Liver (tissue), 9 donors: ENCODE measurements around the gene RAD51. TPM values are rescaled to one million over a fixed set of nuclear protein-coding genes. Genes with fewer than 3 reads are reported as not detected.

Experiments
- DNase-seq: peaks from one replicate; pipeline ENCODE4 v3.0.0-alpha.2; 2017; ENCODE audit warnings: low spot score
- H3K27ac ChIP-seq, 2 donors: one replicate each; pipeline ENCODE4 v1.7.0; 2013; ENCODE audit warnings: inconsistent platforms in 2 of 2, low read length in 2 of 2, control low read depth in 1 of 2, low read depth in 1 of 2, mild to moderate bottlenecking in 1 of 2
- H3K27me3 ChIP-seq, 4 donors: one replicate each; pipeline versions ENCODE4 v1.6.1 to v1.7.0; 2013; ENCODE audit warnings: low read length in 3 of 4, inconsistent platforms in 1 of 4, mild to moderate bottlenecking in 1 of 4, moderate library complexity in 1 of 4; ENCODE audit not compliant: control insufficient read depth in 4 of 4, insufficient read depth in 4 of 4
- H3K36me3 ChIP-seq, 4 donors: one replicate each; pipeline versions ENCODE4 v1.6.1 to v1.7.0; 2013; ENCODE audit warnings: low read length in 3 of 4, mild to moderate bottlenecking in 3 of 4, low read depth in 1 of 4, moderate library complexity in 1 of 4; ENCODE audit not compliant: control insufficient read depth in 4 of 4, insufficient read depth in 3 of 4
- H3K4me1 ChIP-seq, 4 donors: one replicate each; pipeline versions ENCODE4 v1.6.1 to v1.7.0; 2013; ENCODE audit warnings: low read length in 3 of 4, mild to moderate bottlenecking in 3 of 4, moderate library complexity in 1 of 4; ENCODE audit not compliant: control insufficient read depth in 4 of 4, insufficient read depth in 4 of 4
- H3K4me3 ChIP-seq, 3 donors: one replicate each; pipeline versions ENCODE4 v1.6.1 to v1.7.0; 2013; ENCODE audit warnings: low read length in 3 of 3, control low read depth in 1 of 3, low read depth in 1 of 3, mild to moderate bottlenecking in 1 of 3
- H3K9ac ChIP-seq, 2 donors: one replicate each; pipeline ENCODE4 v1.7.0; 2013; ENCODE audit warnings: low read length in 2 of 2, mild to moderate bottlenecking in 2 of 2, moderate library complexity in 2 of 2, control low read depth in 1 of 2, low read depth in 1 of 2
- H3K9me3 ChIP-seq, 4 donors: one replicate each; pipeline versions ENCODE4 v1.6.1 to v1.7.0; 2013; ENCODE audit warnings: low read length in 3 of 4; ENCODE audit not compliant: control insufficient read depth in 4 of 4
- EGR1 ChIP-seq, 2 donors: IDR thresholded peaks; 2 replicates each; pipeline ENCODE4 v1.6.1; 2016 to 2018; ENCODE audit warnings: antibody characterized with exemption in 2 of 2, low read depth in 2 of 2
- FOXA1 ChIP-seq: IDR thresholded peaks from 2 replicates; pipeline ENCODE4 v1.6.1; 2016; ENCODE audit warnings: antibody characterized with exemption
- HNF4A ChIP-seq, 2 donors: conservative IDR thresholded peaks; 2 replicates each; pipeline ENCODE4 v1.6.1; 2016; ENCODE audit warnings: antibody characterized with exemption in 2 of 2, mild to moderate bottlenecking in 2 of 2
- HNF4G ChIP-seq: IDR thresholded peaks from 2 replicates; pipeline ENCODE4 v1.6.1; 2016; ENCODE audit warnings: antibody characterized with exemption
- JUND ChIP-seq, 2 donors: IDR thresholded peaks; 2 replicates each; pipeline ENCODE4 v1.6.1; 2016; ENCODE audit warnings: antibody characterized with exemption in 2 of 2
- MAX ChIP-seq: IDR thresholded peaks from 2 replicates; pipeline ENCODE4 v1.6.1; 2016; ENCODE audit warnings: antibody characterized with exemption
- REST ChIP-seq: IDR thresholded peaks from 2 replicates; pipeline ENCODE4 v1.6.1; 2016; ENCODE audit warnings: antibody characterized with exemption, mild to moderate bottlenecking
- SP1 ChIP-seq: IDR thresholded peaks from 2 replicates; pipeline ENCODE4 v1.6.1; 2018; ENCODE audit warnings: antibody characterized with exemption, mild to moderate bottlenecking
- YY1 ChIP-seq: IDR thresholded peaks from 2 replicates; pipeline ENCODE4 v1.6.1; 2016; ENCODE audit warnings: antibody characterized with exemption, mild to moderate bottlenecking
- ZBTB33 ChIP-seq: IDR thresholded peaks from 2 replicates; pipeline ENCODE4 v1.6.1; 2016; ENCODE audit warnings: antibody characterized with exemption
- WGBS: extraction: QIAGEN DNeasy Blood & Tissue Kit; methylation state at CpG from one replicate; pipeline ENCODE4 v1.1.7; 2013; 5-methylcytosine and 5-hydroxymethylcytosine counted together
- polyA plus RNA-seq, 2 donors: library from polyadenylated mRNA; stranded (reverse) in 1 of 2; unstranded in 1 of 2; fragments of 200-250 nt in 1 of 2; fragments of >200 nt in 1 of 2; fragmentation: Nextera tagmentation in 1 of 2; extraction: Ambion mirVana in 1 of 2; gene quantifications; one replicate each; pipeline versions ENCODE4 v1.2.1 to v1.2.3, GENCODE V29; 2013 to 2015
- total RNA-seq, 2 donors: library from RNA; depleted of rRNA; stranded (reverse); fragments of >200 nt; gene quantifications; one replicate each; pipeline ENCODE4 v1.2.3, GENCODE V29; 2014
- TF ChIP-seq, protein P1 (sequence below): IDR thresholded peaks from 2 replicates; pipeline ENCODE4 v1.6.1; 2016; ENCODE audit warnings: antibody characterized with exemption
- donor health status: healthy.
- donor health status: healthy.
- donor health status: healthy.
- donor health status: healthy.
- donor health status: healthy.

The RAD51 gene
- total and polyA plus RNA-seq, 4 donors = 0.25 to 11.3 (median 0.69) TPM

DNA sequence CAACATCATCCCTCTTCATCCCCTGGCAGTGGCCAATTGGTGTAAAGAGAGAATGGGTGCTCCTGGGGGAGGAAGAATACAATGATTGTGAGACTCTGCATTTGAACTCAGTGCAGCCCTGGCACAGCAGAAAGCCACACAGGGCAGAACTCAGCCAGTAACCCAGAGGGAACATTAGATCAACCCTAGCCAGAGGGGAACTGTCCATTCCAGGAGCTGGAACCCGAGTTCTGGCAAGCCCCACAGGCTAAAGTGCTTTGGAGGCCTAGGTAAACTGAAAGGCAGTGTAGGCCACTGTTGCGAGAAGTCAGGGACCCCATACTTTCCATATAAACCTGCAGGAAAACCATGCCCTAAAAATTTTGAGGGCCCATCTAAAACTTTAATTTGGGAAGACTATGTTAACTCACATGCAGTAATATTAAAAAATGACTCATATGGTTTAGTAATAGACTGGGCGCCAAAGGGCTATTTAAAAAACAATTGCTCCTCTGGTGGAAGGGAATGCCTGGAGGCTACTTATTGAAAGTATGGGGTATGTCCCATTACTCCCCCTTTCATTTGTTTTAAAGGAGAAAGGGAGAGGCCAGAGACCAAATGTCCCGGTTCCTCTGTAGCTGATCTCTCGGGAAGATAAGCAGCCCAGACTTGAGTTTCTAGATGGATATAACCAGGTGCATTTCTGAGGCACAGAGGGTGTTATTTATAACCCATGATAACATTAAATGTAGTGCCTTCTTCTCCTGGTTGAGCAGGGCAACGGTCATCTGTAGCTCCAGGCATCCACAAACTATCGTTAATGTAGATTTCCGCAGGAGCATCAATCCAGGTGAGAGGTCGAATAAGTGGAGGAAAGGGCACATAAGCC, 5.8 kb upstream of the RAD51 start:
- 92% methylated on average over 9 of the region's 9 CpGs for WGBS

DNA sequence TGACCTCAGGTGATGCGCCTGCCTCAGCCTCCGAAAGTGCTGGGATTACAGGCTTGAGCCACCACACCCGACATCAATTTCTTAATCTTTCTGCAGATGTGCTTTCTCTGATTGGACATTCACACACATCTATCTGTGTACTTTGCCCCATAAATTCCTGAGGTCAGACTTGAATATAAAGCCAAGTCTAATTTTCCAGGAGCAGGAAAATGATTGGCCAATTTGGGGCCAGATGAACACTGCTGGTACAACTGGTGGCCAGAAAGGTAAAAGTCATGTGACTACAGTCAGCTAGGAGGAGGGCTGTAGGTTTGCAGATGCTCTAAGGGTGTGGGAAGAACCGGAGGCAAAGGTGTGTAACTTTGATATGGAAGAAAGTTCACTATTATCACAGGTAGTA, 3.2 kb upstream of the RAD51 start:
- H3K4me1 ChIP-seq = peaks cover 8 to 18% (median 14%) of the 10 kb centered on the region in 4 donors
- H3K9ac ChIP-seq = no peak overlapping the region
- H3K27ac ChIP-seq = no peak overlapping the region
- 76% methylated on average over 4 of the region's 4 CpGs for WGBS
- H3K36me3 ChIP-seq = peaks cover 0 to 6% (median 2%) of the 10 kb centered on the region in 4 donors
- no peaks in the 10 kb centered on the region for H3K9me3 ChIP-seq
- TF ChIP-seq FOXA1 = no peak
- TF ChIP-seq REST = no peak
- TF ChIP-seq EGR1 (IDR thresholded peaks at IDR 0.05; ENCODE audit: low read depth in 2 of 2) = no peak
- peak in 1 of 2 donors; percentile 38 for TF ChIP-seq HNF4A (conservative IDR thresholded peaks at IDR 0.05)
- no peak for TF ChIP-seq YY1
- TF ChIP-seq SP1 = no peak
- H3K27me3 ChIP-seq = no peaks in the 10 kb centered on the region
- DNase-seq = no peak
- no peak overlapping the region for H3K4me3 ChIP-seq

More for the DNA sequence above, 5.8 kb upstream of the RAD51 start:
- H3K9ac ChIP-seq = no peak overlapping the region
- no peak overlapping the region for H3K4me3 ChIP-seq
- H3K4me1 ChIP-seq = peaks cover 5 to 7% (median 5%) of the 10 kb centered on the region in 4 donors
- no peaks in the 10 kb centered on the region for H3K27me3 ChIP-seq
- TF ChIP-seq ZBTB33 = no peak
- TF ChIP-seq REST = no peak
- no peak for TF ChIP-seq HNF4A (conservative IDR thresholded peaks at IDR 0.05)
- TF ChIP-seq HNF4G = no peak
- no peak for TF ChIP-seq SP1
- TF ChIP-seq MAX = no peak
- no peak for TF ChIP-seq FOXA1
- TF ChIP-seq, protein P1, sequence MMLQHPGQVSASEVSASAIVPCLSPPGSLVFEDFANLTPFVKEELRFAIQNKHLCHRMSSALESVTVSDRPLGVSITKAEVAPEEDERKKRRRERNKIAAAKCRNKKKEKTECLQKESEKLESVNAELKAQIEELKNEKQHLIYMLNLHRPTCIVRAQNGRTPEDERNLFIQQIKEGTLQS = no peak
- TF ChIP-seq JUND (IDR thresholded peaks at IDR 0.05) = no peak
- H3K9me3 ChIP-seq = no peaks in the 10 kb centered on the region
- no peak for DNase-seq
- peaks cover 0 to 6% (median 2%) of the 10 kb centered on the region in 4 donors for H3K36me3 ChIP-seq
- no peak overlapping the region for H3K27ac ChIP-seq
